Measurements from ENCODE around the gene TBC1D22A. TPM values are rescaled to one million over a fixed set of nuclear protein-coding genes. Genes with fewer than 3 reads are reported as not detected.
"Not testable (repeated sequence)": the region's sequence is repeated elsewhere in the genome, so short reads cannot be mapped to it uniquely, and the experiment has no call there.

The TBC1D22A gene
- total RNA-seq, 1 experiment from 2014 or later = 7.2 TPM

GRCh38 chr22:46812034-46812605 is 49.7 kb downstream of the TBC1D22A start:
- DNase-seq (ENCODE audit: low read depth) = no peak

- no peak for DNase-seq (ENCODE audit: low read depth)
These were observed 50.3 kb downstream of the TBC1D22A start for GRCh38 chr22:46812788-46813187.

- DNase-seq (ENCODE audit: low read depth) = no peak
These were observed 51.6 kb downstream of the TBC1D22A start for GRCh38 chr22:46813816-46814597.

- no peak for DNase-seq (ENCODE audit: low read depth)
These were observed 52.7 kb downstream of the TBC1D22A start for GRCh38 chr22:46815132-46815531.

GRCh38 chr22:46815559-46815895 is 53.1 kb downstream of the TBC1D22A start:
- DNase-seq (ENCODE audit: low read depth) = no peak

- DNase-seq (ENCODE audit: low read depth) = peak; percentile 76
These were observed 53.7 kb downstream of the TBC1D22A start for GRCh38 chr22:46815896-46816731.

GRCh38 chr22:46817390-46817789 is 54.9 kb downstream of the TBC1D22A start:
- not testable (repeated sequence) for DNase-seq (ENCODE audit: low read depth)

GRCh38 chr22:46823248-46823647 is 60.8 kb downstream of the TBC1D22A start:
- no peak for DNase-seq (ENCODE audit: low read depth)

GRCh38 chr22:46823654-46824053 is 61.2 kb downstream of the TBC1D22A start:
- DNase-seq (ENCODE audit: low read depth) = no peak

GRCh38 chr22:46824344-46824909 is 62.0 kb downstream of the TBC1D22A start:
- DNase-seq (ENCODE audit: low read depth) = no peak

GRCh38 chr22:46824980-46825544 is 62.6 kb downstream of the TBC1D22A start:
- DNase-seq (ENCODE audit: low read depth) = no peak

GRCh38 chr22:46826438-46827135 is 64.1 kb downstream of the TBC1D22A start:
- DNase-seq (ENCODE audit: low read depth) = no peak

- DNase-seq (ENCODE audit: low read depth) = no peak
These were observed 64.8 kb downstream of the TBC1D22A start for GRCh38 chr22:46827136-46827780.

GRCh38 chr22:46827781-46828180 is 65.3 kb downstream of the TBC1D22A start:
- no peak for DNase-seq (ENCODE audit: low read depth)

- no peak for DNase-seq (ENCODE audit: low read depth)
These were observed 66.0 kb downstream of the TBC1D22A start for GRCh38 chr22:46828323-46828900.

- DNase-seq (ENCODE audit: low read depth) = peak; percentile 90
These were observed 66.9 kb downstream of the TBC1D22A start for GRCh38 chr22:46829117-46829891.

- peak; percentile 73 for DNase-seq (ENCODE audit: low read depth)
These were observed 67.7 kb downstream of the TBC1D22A start for GRCh38 chr22:46829941-46830715.

GRCh38 chr22:46830841-46831240 is 68.4 kb downstream of the TBC1D22A start:
- peak; percentile 74 for DNase-seq (ENCODE audit: low read depth)

- no peak for DNase-seq (ENCODE audit: low read depth)
These were observed 70.8 kb downstream of the TBC1D22A start for GRCh38 chr22:46833228-46833627.

Data from RPMI7951 (cell line).